ENCODE data around the gene PLXND1.

DNA sequence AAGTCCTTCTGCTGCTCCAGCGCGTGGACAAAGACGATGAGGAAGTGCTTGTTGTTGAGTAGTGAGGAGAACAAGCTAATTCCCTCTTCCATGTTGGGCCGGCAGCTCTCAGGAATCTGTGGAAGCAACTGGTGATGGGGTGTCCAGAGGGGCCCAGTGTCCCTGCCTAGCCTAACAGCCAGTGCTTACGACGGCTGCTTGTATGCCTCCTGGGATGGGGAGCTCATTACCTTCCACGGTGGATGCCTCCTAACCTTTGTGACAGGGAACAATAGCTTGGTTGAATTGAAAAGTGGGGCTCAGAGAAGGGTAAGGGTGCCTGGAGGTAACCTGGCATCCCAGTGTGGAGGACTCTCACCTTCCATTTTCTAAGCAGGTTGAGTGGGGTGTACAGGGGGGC is 40.6 kb downstream of the PLXND1 start:
- TF ChIP-seq, protein P1, sequence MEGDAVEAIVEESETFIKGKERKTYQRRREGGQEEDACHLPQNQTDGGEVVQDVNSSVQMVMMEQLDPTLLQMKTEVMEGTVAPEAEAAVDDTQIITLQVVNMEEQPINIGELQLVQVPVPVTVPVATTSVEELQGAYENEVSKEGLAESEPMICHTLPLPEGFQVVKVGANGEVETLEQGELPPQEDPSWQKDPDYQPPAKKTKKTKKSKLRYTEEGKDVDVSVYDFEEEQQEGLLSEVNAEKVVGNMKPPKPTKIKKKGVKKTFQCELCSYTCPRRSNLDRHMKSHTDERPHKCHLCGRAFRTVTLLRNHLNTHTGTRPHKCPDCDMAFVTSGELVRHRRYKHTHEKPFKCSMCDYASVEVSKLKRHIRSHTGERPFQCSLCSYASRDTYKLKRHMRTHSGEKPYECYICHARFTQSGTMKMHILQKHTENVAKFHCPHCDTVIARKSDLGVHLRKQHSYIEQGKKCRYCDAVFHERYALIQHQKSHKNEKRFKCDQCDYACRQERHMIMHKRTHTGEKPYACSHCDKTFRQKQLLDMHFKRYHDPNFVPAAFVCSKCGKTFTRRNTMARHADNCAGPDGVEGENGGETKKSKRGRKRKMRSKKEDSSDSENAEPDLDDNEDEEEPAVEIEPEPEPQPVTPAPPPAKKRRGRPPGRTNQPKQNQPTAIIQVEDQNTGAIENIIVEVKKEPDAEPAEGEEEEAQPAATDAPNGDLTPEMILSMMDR (IDR thresholded peaks at IDR 0.05) = no peak
- no peak for TF ChIP-seq EZH2 (IDR thresholded peaks at IDR 0.05; ENCODE audit: borderline replicate concordance, insufficient read depth, low read depth, low read length, poor library complexity, severe bottlenecking)
